WTC11 (cell line): Measurements from ENCODE around the gene COX7B. TPM values are rescaled to one million over a fixed set of nuclear protein-coding genes. Genes with fewer than 3 reads are reported as not detected.

Experiments used
- ATAC-seq: fragments of 200-7000 bp; cut with Tn5 transposase; 2 replicates; pipeline ENCODE4 v1.10.0; 2021; ENCODE audit warnings: mild to moderate bottlenecking, moderate library complexity
- CTCF ChIA-PET: fragments of 300-600 bp; sonication (Branson Sonifier 250); formaldehyde crosslinking; loops from one replicate; lab custom pipeline; 2021; ENCODE audit warnings: antibody characterized with exemption; lab: Charles Lee
- POLR2A ChIA-PET: fragments of 350-600 bp; sonication (Branson Sonifier 250); formaldehyde crosslinking; loops from one replicate; lab custom pipeline; 2021; ENCODE audit warnings: antibody characterized with exemption; lab: Charles Lee
- DNase-seq: peaks from one replicate; pipeline ENCODE4 v3.0.0; 2021; ENCODE audit warnings: low spot score
- H3K27ac Mint-ChIP-seq: 2 replicates; pipeline ENCODE4 v1.8.0; 2021; ENCODE audit warnings: mixed read lengths
- H3K27me3 Mint-ChIP-seq: 2 replicates; pipeline ENCODE4 v1.8.0; 2021; ENCODE audit warnings: low read depth, mild to moderate bottlenecking, moderate library complexity, mixed read lengths
- H3K36me3 Mint-ChIP-seq: 2 replicates; pipeline ENCODE4 v1.8.0; 2021; ENCODE audit warnings: mixed read lengths
- H3K4me1 Mint-ChIP-seq: 2 replicates; pipeline ENCODE4 v1.8.0; 2022; ENCODE audit warnings: mixed read lengths
- H3K4me3 Mint-ChIP-seq: 2 replicates; pipeline ENCODE4 v1.8.0; 2021; ENCODE audit warnings: mild to moderate bottlenecking, moderate library complexity, mixed read lengths
- H3K9me3 Mint-ChIP-seq: 2 replicates; pipeline ENCODE4 v1.8.0; 2021; ENCODE audit warnings: mixed read lengths
- AR ChIP-seq: fragments of 250-450 bp; sonication (Bioruptor Pico); IDR thresholded peaks from 2 replicates; pipeline ENCODE4 v1.9.0; 2021; ENCODE audit warnings: mild to moderate bottlenecking
- ATF1 ChIP-seq: sonication (generic); formaldehyde crosslinking; IDR thresholded peaks from 2 replicates; pipeline ENCODE4 v1.8.1; 2023; ENCODE audit warnings: mild to moderate bottlenecking, moderate library complexity, missing genetic modification reagents
- CBFB ChIP-seq: sonication (generic); formaldehyde crosslinking; IDR thresholded peaks from 2 replicates; pipeline ENCODE4 v1.8.1; 2022; ENCODE audit warnings: mild to moderate bottlenecking, low read depth, missing genetic modification reagents
- CREB1 ChIP-seq: sonication (generic); formaldehyde crosslinking; IDR thresholded peaks from 2 replicates; pipeline ENCODE4 v1.8.0; 2023; ENCODE audit warnings: mild to moderate bottlenecking, missing genetic modification reagents
- E2F1 ChIP-seq: sonication (generic); formaldehyde crosslinking; IDR thresholded peaks from 2 replicates; pipeline ENCODE4 v1.8.0; 2022; ENCODE audit warnings: mild to moderate bottlenecking, missing genetic modification reagents
- ESRRA ChIP-seq: sonication (generic); formaldehyde crosslinking; IDR thresholded peaks from 2 replicates; pipeline ENCODE4 v1.8.1; 2022; ENCODE audit warnings: mild to moderate bottlenecking, missing genetic modification reagents, borderline replicate concordance
- FOXP1 ChIP-seq: sonication (generic); formaldehyde crosslinking; IDR thresholded peaks from 2 replicates; pipeline ENCODE4 v1.8.0; 2022; ENCODE audit warnings: missing genetic modification reagents, mild to moderate bottlenecking, moderate library complexity, borderline replicate concordance
- HMGA2 ChIP-seq: fragments of 250-450 bp; sonication (Bioruptor Pico); IDR thresholded peaks from 2 replicates; pipeline ENCODE4 v1.4.0; 2021; ENCODE audit warnings: mild to moderate bottlenecking, moderate library complexity
- IRF1 ChIP-seq: sonication (generic); formaldehyde crosslinking; IDR thresholded peaks from 2 replicates; pipeline ENCODE4 v1.8.0; 2023; ENCODE audit warnings: missing genetic modification reagents
- MYBL2 ChIP-seq: sonication (generic); formaldehyde crosslinking; IDR thresholded peaks from 2 replicates; pipeline ENCODE4 v1.8.1; 2023; ENCODE audit warnings: mild to moderate bottlenecking, moderate library complexity, missing genetic modification reagents
- NFATC4 ChIP-seq: fragments of 250-450 bp; sonication (Bioruptor Pico); IDR thresholded peaks from 2 replicates; pipeline ENCODE4 v1.9.0; 2021; ENCODE audit warnings: mild to moderate bottlenecking
- NFYB ChIP-seq: sonication (generic); formaldehyde crosslinking; conservative IDR thresholded peaks from 2 replicates; pipeline ENCODE4 v1.8.0; 2022; ENCODE audit warnings: low read depth, missing genetic modification reagents
- NR3C1 ChIP-seq: sonication (generic); formaldehyde crosslinking; conservative IDR thresholded peaks from 2 replicates; pipeline ENCODE4 v1.8.1; 2023; ENCODE audit warnings: low read depth, mild to moderate bottlenecking, missing genetic modification reagents
- SMAD3 ChIP-seq: sonication (generic); formaldehyde crosslinking; IDR thresholded peaks from 2 replicates; pipeline ENCODE4 v1.8.0; 2022; ENCODE audit warnings: missing genetic modification reagents, mild to moderate bottlenecking, borderline replicate concordance
- TEAD4 ChIP-seq: sonication (generic); formaldehyde crosslinking; IDR thresholded peaks from 2 replicates; pipeline ENCODE4 v1.8.0; 2022; ENCODE audit warnings: mild to moderate bottlenecking, missing genetic modification reagents
- ZNF121 ChIP-seq: sonication (generic); formaldehyde crosslinking; IDR thresholded peaks from 2 replicates; pipeline ENCODE4 v1.8.0; 2023; ENCODE audit warnings: missing genetic modification reagents
- ZNF138 ChIP-seq: sonication (generic); formaldehyde crosslinking; conservative IDR thresholded peaks from 2 replicates; pipeline ENCODE4 v1.8.1; 2022; ENCODE audit warnings: mild to moderate bottlenecking, moderate library complexity, missing genetic modification reagents
- ZNF232 ChIP-seq: sonication (generic); formaldehyde crosslinking; IDR thresholded peaks from 2 replicates; pipeline ENCODE4 v1.8.0; 2022; ENCODE audit warnings: mild to moderate bottlenecking, missing genetic modification reagents
- ZNF263 ChIP-seq: sonication (generic); formaldehyde crosslinking; IDR thresholded peaks from 2 replicates; pipeline ENCODE4 v1.8.1; 2022; ENCODE audit warnings: low read depth, mild to moderate bottlenecking, moderate library complexity, missing genetic modification reagents
- ZNF416 ChIP-seq: fragments of 250-450 bp; sonication (Bioruptor Pico); IDR thresholded peaks from 2 replicates; pipeline ENCODE4 v1.9.0; 2021; ENCODE audit warnings: mild to moderate bottlenecking, inconsistent platforms
- total RNA-seq: library from RNA; stranded (reverse); gene quantifications from 3 replicates; pipeline ENCODE4 v1.2.3, GENCODE V29; 2021
- TF ChIP-seq, protein P1 (sequence below): fragments of 250-450 bp; sonication (Bioruptor Pico); IDR thresholded peaks from 2 replicates; pipeline ENCODE4 v1.9.0; 2021; ENCODE audit warnings: moderate library complexity, mild to moderate bottlenecking, inconsistent platforms, borderline replicate concordance
- TF ChIP-seq, protein P2 (sequence below): sonication (generic); formaldehyde crosslinking; conservative IDR thresholded peaks from 2 replicates; pipeline ENCODE4 v1.8.1; 2023; ENCODE audit warnings: mild to moderate bottlenecking, low read depth, missing genetic modification reagents, moderate library complexity
- TF ChIP-seq, protein P3 (sequence below): sonication (generic); formaldehyde crosslinking; IDR thresholded peaks from 2 replicates; pipeline ENCODE4 v1.8.1; 2022; ENCODE audit warnings: mild to moderate bottlenecking, missing genetic modification reagents, moderate library complexity, borderline replicate concordance

Gene COX7B
- total RNA-seq, 1 experiment from 2014 or later = 281 TPM

DNA sequence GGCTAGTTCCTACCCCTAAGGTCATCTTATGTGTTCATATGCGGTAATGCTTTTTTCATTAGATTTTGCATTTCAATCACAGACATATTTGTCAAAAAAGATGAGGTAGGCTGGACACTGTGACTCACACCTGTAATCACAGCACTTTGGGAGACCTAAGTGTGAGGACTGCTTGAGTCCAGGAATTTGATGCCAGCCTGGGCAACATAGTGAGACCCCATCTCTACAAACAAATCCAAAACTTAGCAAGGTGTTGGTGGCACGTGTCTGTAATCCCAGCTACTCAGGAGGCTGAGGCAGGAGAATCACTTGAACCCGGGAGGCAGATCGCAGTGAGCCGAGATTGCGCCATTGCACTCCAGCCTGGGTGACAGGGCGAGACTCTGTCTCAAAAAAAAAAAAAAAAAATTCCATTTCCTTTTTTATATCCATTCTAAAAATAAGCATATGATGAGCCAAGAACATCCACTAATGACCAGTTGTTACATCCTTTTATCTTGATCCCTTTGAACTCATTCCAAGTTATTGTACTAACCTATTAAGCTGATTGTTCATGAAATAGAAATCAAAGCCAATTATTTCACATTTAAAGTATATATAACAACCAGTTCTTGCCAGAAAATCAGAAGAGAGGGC lies 46.8 kb downstream of the COX7B start:
- no peaks in the 10 kb centered on the region; the same call in 1 of the 2 replicates for H3K27me3 Mint-ChIP-seq
- no peaks in the 10 kb centered on the region; the same call in 1 of the 2 replicates for H3K36me3 Mint-ChIP-seq
- TF ChIP-seq E2F1 (CRISPR knock-in tag) (no peak), FOXP1 (CRISPR knock-in tag) (no peak), MYBL2 (CRISPR knock-in tag) (no peak), ZNF121 (no peak), TEAD4 (CRISPR knock-in tag) (no peak), ZNF138 (no peak), ZNF416 (CRISPR knock-in tag) (no peak), ZNF232 (CRISPR knock-in tag) (no peak), ATF1 (no peak), NFYB (CRISPR knock-in tag) (no peak), AR (no peak), ZNF263 (CRISPR knock-in tag) (no peak), CREB1 (CRISPR knock-in tag) (no peak), IRF1 (CRISPR knock-in tag) (no peak), NR3C1 (CRISPR knock-in tag) (no peak)
- TF ChIP-seq, protein P1, sequence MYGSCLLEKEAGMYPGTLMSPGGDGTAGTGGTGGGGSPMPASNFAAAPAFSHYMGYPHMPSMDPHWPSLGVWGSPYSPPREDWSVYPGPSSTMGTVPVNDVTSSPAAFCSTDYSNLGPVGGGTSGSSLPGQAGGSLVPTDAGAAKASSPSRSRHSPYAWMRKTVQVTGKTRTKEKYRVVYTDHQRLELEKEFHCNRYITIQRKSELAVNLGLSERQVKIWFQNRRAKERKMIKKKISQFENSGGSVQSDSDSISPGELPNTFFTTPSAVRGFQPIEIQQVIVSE (CRISPR knock-in tag) = no peak
- TF ChIP-seq, protein P2, sequence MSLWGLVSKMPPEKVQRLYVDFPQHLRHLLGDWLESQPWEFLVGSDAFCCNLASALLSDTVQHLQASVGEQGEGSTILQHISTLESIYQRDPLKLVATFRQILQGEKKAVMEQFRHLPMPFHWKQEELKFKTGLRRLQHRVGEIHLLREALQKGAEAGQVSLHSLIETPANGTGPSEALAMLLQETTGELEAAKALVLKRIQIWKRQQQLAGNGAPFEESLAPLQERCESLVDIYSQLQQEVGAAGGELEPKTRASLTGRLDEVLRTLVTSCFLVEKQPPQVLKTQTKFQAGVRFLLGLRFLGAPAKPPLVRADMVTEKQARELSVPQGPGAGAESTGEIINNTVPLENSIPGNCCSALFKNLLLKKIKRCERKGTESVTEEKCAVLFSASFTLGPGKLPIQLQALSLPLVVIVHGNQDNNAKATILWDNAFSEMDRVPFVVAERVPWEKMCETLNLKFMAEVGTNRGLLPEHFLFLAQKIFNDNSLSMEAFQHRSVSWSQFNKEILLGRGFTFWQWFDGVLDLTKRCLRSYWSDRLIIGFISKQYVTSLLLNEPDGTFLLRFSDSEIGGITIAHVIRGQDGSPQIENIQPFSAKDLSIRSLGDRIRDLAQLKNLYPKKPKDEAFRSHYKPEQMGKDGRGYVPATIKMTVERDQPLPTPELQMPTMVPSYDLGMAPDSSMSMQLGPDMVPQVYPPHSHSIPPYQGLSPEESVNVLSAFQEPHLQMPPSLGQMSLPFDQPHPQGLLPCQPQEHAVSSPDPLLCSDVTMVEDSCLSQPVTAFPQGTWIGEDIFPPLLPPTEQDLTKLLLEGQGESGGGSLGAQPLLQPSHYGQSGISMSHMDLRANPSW = no peak
- no peaks in the 10 kb centered on the region for H3K4me1 Mint-ChIP-seq
- H3K27ac Mint-ChIP-seq = no peak overlapping the region
- ChIA-PET POLR2A (no interaction called here), CTCF (no interaction called here)
- DNase-seq (no peak), ATAC-seq (no peak)
- no peaks in the 10 kb centered on the region for H3K9me3 Mint-ChIP-seq
- H3K4me3 Mint-ChIP-seq = no peak overlapping the region

DNA sequence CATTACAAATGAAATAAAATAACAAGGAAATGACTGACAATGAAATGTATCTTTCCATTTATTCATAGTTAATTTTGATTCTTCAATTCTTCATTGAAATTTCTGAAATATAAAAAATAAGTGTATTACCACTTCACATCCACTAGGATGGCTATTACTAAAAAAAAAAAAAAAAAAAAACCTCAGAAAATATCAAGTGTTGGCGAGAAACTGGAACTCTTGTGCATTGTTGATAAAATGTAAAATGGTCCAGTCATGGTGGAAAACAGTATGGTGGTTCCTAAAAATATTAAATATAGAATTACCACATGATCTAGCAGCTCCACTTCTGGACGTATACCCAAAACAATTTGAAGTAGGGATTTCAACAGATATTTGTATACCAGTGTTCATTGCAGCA lies 47.3 kb downstream of the COX7B start:
- Mint-ChIP-seq H3K27ac (no peak overlapping the region), H3K27me3 (no peaks in the 10 kb centered on the region; the same call in 1 of the 2 replicates), H3K4me3 (no peak overlapping the region), H3K9me3 (no peaks in the 10 kb centered on the region), H3K36me3 (no peaks in the 10 kb centered on the region; the same call in 1 of the 2 replicates), H3K4me1 (no peaks in the 10 kb centered on the region)
- POLR2A ChIA-PET = no interaction called here
- DNase-seq = no peak
- no peak for TF ChIP-seq NFATC4 (CRISPR knock-in tag)
- no peak for TF ChIP-seq HMGA2 (CRISPR knock-in tag)
- no peak for TF ChIP-seq ESRRA (CRISPR knock-in tag)
- TF ChIP-seq, protein P2 = no peak
- TF ChIP-seq SMAD3 = no peak
- TF ChIP-seq, protein P3, sequence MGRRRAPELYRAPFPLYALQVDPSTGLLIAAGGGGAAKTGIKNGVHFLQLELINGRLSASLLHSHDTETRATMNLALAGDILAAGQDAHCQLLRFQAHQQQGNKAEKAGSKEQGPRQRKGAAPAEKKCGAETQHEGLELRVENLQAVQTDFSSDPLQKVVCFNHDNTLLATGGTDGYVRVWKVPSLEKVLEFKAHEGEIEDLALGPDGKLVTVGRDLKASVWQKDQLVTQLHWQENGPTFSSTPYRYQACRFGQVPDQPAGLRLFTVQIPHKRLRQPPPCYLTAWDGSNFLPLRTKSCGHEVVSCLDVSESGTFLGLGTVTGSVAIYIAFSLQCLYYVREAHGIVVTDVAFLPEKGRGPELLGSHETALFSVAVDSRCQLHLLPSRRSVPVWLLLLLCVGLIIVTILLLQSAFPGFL (CRISPR knock-in tag) = no peak
- TF ChIP-seq CBFB (CRISPR knock-in tag) = no peak
- no peak for ATAC-seq
- CTCF ChIA-PET = no interaction called here
